Hematopoietic multipotent progenitor cell (in vitro differentiated cells): ENCODE results near the gene DDAH1. TPM values are rescaled to one million over a fixed set of nuclear protein-coding genes. Genes with fewer than 3 reads are reported as not detected.
"Not testable (repeated sequence)": the region's sequence is repeated elsewhere in the genome, so short reads cannot be mapped to it uniquely, and the experiment has no call there.

Source experiments
- DNase-seq, 3 donors: peaks; one replicate each; pipeline ENCODE4 v3.0.0-alpha.2; 2011 to 2015; ENCODE audit warnings: low read depth in 2 of 3, low spot score in 2 of 3
- total RNA-seq: library from RNA; depleted of rRNA; stranded (reverse); fragments of >200 nt; gene quantifications from one replicate; pipeline ENCODE4 v1.2.3, GENCODE V29; 2012

The DDAH1 gene
- total RNA-seq = 0.81 TPM

DNA sequence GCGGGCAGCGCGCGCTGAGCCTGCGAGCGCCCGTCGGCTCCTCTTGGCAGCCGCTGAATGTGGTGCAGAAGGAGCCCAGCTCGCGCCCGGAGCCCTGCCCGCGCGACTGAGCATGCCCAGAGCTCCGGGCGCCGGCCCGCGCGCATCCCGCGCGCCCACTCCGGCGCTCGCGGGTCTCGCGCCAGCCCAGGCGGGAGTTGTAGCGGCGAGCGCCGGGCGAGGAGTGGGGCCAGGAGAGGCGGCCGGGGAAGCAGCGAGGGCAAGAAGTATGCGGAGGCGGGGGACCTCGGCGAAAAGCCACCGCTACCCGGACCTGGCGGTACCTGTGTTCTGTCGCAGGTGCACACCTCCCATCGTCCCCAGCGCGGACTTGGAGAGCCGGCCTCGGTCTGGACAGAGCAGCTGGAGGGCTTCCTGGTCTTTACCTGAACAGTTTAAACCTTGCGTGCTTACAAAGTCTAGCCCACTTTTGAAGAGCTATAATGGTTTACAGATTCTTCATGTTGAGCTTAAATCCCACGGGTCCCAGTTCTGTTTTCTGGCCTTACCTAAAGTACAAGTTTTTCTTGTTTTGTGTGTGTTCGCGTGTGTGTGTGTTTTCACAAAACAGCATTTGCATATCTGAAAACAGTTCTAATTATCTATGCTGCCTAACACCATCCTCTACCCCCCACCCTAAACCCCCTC, at the start of gene DDAH1:
DDAH1 (minus strand) TSS at position 61 of the 687 bp plus-strand sequence. CDS start 114 bp downstream, outside the sequence.
- peak in 2 of 3 donors; percentile 49 to 60 for DNase-seq

DNA sequence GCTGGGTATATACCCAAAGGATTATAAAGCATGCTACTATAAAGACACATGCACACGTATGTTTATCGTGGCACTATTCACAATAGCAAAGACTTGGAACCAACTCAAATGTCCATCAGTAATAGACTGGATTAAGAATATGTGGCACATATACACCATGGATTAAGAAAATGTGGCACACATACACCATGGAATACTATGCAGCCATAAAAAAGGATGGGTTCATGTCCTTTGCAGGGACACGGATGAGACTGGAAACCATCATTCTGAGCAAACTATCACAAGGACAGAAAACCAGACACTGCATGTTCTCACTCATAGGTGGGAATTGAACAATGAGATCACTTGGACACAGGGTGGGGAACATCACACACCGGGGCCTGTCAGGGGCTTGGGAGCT, 49.0 kb upstream of the DDAH1 start:
- not testable (repeated sequence) for DNase-seq

DNA sequence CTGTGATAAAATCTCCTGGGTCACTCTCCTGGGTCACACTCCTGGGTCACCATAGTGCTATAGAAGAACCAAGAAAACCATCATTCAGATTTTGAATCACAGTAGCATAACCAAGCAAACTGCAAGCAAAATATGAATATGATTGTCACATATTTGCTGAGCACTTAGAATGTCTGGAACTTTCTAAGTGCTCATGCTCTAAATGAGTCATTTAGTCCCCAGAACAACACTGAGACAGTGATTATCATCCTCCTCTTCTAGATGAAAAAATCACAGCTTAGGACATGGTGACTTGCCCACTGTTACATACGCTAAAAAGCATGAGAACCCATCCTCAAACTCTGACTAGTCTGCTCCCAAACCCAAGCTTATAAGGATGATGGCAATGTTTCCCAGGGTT, 39.5 kb upstream of the DDAH1 start:
- no peak for DNase-seq

GRCh38 chr1:85502625-85503083, 37.7 kb upstream of the DDAH1 start:
- DNase-seq = peak in 2 of 3 donors; percentile 9 to 61

DNA sequence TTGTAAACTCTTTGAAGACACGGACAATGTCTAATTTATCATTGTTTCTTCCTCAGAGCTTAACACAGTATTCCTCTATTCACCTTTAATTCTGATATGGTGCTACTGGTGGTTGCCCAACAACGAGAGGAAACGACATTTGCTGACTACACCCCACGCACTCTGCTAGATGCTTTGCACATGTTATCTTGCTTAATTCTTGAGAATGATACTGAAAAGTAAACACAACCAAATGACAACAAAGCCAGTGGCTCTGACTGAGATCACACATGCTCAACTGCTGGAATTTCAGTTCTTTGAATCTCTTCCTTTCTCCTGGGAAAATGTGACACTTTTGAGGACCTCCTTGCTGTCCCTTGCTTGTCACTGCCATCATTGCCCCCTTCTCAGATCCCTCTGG, 37.2 kb upstream of the DDAH1 start:
- DNase-seq = no peak

DNA sequence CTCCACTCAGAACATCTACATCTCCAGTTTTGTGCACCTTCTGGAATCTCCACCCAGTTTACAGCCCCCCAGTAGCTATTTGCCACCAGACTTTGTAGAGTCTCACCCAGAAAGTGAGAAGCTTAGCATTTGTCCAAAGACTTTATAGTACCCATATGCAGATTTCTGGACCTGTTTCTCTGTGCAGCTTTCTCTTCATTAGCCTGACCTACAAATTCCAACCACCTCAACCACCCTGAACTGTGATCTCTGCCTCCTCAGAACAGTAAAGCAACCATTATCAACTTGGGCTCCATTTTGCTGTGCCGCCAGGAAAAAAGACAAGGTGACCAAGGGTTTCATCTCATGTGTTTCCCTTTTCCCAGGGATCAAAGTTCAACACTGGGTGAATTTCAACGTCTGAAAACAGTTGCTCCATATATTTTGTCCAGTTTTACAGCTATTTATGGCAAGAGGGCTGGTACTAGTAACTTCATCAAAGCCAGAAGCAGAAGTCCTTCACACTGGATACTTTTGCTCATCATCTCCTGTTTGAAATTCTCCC, 36.5 kb upstream of the DDAH1 start:
- DNase-seq = no peak

- no peak for DNase-seq
These were observed 32.1 kb upstream of the DDAH1 start for GRCh38 chr1:85496941-85497582.

GRCh38 chr1:85495556-85495955, 30.6 kb upstream of the DDAH1 start:
- DNase-seq = no peak

DNA sequence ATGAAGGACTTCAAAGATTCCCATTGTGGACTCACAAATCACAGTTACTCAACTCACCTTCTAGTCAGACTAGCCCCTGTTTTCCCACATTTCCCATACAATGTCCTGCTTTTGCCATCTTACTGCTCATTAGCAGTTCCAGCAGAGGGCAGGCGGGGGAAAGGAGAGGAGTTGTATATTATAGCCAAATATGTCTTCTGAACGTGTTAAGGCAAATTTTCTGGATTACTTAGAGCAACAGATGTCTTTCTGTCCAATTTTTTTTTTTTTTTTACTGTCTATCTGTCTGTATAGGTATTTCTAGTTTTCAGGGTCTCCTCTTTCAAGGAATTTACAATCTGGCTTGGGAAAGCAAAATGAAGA, 29.9 kb upstream of the DDAH1 start:
- no peak for DNase-seq

GRCh38 chr1:85494074-85494903, 29.3 kb upstream of the DDAH1 start:
- DNase-seq = no peak

DNA sequence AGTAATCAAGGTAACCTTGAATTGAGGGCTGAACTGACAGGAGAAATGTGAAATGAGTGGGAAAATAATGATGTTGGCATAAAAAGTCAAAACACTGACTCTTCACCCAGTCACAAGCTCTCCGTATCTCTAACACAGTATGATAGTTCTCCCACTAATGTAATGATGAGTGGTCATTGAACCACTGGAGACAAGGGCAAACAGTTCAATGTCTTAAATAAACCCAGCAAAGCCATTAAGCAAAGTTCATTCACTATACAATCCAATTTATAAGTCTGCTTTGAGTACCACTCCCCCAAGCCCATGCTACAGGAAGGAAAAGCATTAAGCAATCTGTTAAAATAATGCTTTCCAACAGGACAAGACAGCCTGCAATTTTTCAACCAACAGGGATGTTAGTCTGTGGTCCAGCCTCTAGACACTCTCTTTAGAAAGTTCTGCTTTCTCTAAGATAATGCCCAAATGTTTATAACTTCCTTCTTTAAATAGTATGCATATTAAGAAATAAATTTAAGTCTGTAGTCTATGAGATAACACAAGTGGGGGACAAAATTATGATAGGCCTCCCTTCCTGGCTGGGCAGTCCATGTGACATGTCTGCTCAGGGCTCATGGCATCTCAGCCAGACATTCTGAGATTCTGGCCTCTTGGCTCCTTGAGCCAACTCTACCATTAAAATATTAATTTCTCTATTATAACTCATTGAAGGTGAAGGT, 25.5 kb upstream of the DDAH1 start:
- DNase-seq = peak in 1 of 3 donors; percentile 46

GRCh38 chr1:85488126-85488525, 23.2 kb upstream of the DDAH1 start:
- no peak for DNase-seq

GRCh38 chr1:85485516-85485915, 20.6 kb upstream of the DDAH1 start:
- DNase-seq = no peak

- DNase-seq = no peak
These were observed 19.8 kb upstream of the DDAH1 start for GRCh38 chr1:85484716-85485115.

DNA sequence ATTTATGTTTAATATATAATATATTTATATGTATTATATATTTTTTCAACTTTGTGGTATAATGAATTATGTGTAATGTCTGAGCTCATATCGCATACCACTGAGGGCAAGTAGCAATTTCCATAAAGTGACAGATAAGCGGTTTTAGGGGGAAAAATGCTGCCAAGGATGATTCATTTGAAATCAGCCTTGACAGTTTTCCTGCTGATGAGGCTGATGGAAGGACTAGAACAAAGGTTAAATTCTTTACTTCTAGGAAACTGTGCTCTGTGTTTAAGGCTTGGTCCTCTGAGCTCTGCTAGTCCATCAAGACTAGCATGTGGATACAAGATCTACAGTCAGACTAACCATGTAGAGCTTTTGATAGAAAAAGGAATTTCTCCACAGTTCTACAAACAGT, 19.3 kb upstream of the DDAH1 start:
- DNase-seq = no peak

- DNase-seq = no peak
These were observed 16.7 kb upstream of the DDAH1 start for GRCh38 chr1:85481688-85482087.

DNA sequence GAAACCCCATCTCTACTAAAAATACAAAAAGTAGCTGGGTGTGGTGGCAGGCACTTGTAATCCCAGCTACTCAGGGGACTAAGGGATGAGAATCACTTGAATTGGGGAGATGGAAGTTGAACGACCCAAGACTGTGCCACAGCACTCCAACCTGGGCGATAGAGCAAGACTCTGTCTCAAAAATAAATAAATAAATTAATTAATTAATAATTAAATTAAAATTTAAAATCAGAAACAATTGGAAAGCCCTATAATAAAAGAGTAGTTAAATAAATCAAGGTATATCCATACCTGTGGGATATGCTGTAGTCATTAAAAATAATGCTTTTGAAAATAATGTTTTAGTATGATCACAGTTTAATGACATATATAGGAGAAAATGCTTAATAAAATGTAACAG, 15.6 kb upstream of the DDAH1 start:
- DNase-seq = no peak

- DNase-seq = no peak
These were observed 14.5 kb upstream of the DDAH1 start for GRCh38 chr1:85479491-85479890.

DNA sequence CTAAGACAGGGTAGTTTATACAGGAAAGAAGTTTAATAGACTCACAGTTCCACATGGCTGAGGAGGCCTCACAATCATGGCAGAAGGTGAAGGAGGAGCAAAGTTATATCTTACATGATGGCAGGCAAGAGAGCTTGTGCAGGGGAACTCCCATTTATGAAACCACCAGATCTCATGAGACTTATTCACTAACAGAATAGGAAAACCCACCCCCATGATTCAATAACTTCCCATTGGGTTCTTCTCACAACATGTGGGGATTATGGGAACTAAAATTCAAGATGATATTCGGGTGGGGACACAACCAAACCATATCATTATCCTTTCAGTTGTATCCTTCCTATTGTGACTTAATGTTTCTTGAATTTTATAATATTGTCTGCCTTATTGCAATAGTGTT, 13.4 kb upstream of the DDAH1 start:
- DNase-seq = no peak

GRCh38 chr1:85475055-85475454, 10.1 kb upstream of the DDAH1 start:
- no peak for DNase-seq

GRCh38 chr1:85473390-85473789, 8.4 kb upstream of the DDAH1 start:
- no peak for DNase-seq
